HUDEP-2 (cell line): ENCODE data around the gene MRPL42.
"Not testable (repeated sequence)": the region's sequence is repeated elsewhere in the genome, so short reads cannot be mapped to it uniquely, and the experiment has no call there.

Source experiments
- DNase-seq, 76 experiments: peaks; one replicate each; lab custom pipeline; 2025; ENCODE audit not compliant: unreplicated experiment in 76 of 76; lab: John Stamatoyannopoulos, UW

The MRPL42 gene

GRCh38 chr12:93467351-93468007 lies at the start of gene MRPL42:
Gene MRPL42 (plus strand): TSS chr12:93467514. CDS start chr12:93469286, 1,772 bp downstream.
- DNase-seq, result peak in 75 of 76 experiments; percentile 18 to 92 (median 80)

- DNase-seq, result no peak
These were observed 49.3 kb upstream of the MRPL42 start for GRCh38 chr12:93417967-93418480.

GRCh38 chr12:93419388-93420034 lies 47.8 kb upstream of the MRPL42 start:
- peak in 10 of 76 experiments; percentile 11 to 47 (median 20) for DNase-seq

- DNase-seq, result no peak
These were observed 45.3 kb upstream of the MRPL42 start for GRCh38 chr12:93422050-93422449.

- DNase-seq, result no peak
These were observed 41.4 kb upstream of the MRPL42 start for GRCh38 chr12:93425736-93426411.

GRCh38 chr12:93426412-93426805 lies 40.9 kb upstream of the MRPL42 start:
- no peak for DNase-seq

GRCh38 chr12:93427779-93428564 lies 39.3 kb upstream of the MRPL42 start:
- DNase-seq, result peak in 40 of 76 experiments; percentile 8 to 55 (median 29)

- no peak for DNase-seq
These were observed 37.9 kb upstream of the MRPL42 start for GRCh38 chr12:93429448-93429847.

- DNase-seq, result no peak
These were observed 37.5 kb upstream of the MRPL42 start for GRCh38 chr12:93429852-93430251.

- DNase-seq, result no peak
These were observed 37.0 kb upstream of the MRPL42 start for GRCh38 chr12:93430280-93430679.

- DNase-seq, result not testable (repeated sequence)
These were observed 35.3 kb upstream of the MRPL42 start for GRCh38 chr12:93432031-93432430.

- DNase-seq, result no peak
These were observed 33.0 kb upstream of the MRPL42 start for GRCh38 chr12:93434256-93434865.

- no peak for DNase-seq
These were observed 28.9 kb upstream of the MRPL42 start for GRCh38 chr12:93438266-93439050.

- DNase-seq, result no peak
These were observed 27.1 kb upstream of the MRPL42 start for GRCh38 chr12:93440043-93440835.

GRCh38 chr12:93441081-93441616 lies 26.2 kb upstream of the MRPL42 start:
- peak in 8 of 76 experiments; percentile 3 to 35 (median 9) for DNase-seq

GRCh38 chr12:93441617-93442410 lies 25.5 kb upstream of the MRPL42 start, which contains the start of gene UBE2N:
Gene UBE2N (minus strand): TSS chr12:93441947. CDS start chr12:93441884, 63 bp downstream.
- DNase-seq, result peak in 75 of 76 experiments; percentile 33 to 96 (median 91)
